ENCODE data around the gene DLEU7.

The DLEU7 gene

GRCh38 chr13:50793026-50793425 lies 50.5 kb downstream of the DLEU7 start:
- DNase-seq (ENCODE audit: low read depth in 2 of 2) = no peak

GRCh38 chr13:50788551-50789210 lies 54.8 kb downstream of the DLEU7 start:
- no peak for DNase-seq (ENCODE audit: low read depth in 2 of 2)

GRCh38 chr13:50787316-50788195 lies 55.9 kb downstream of the DLEU7 start:
- DNase-seq (ENCODE audit: low read depth in 2 of 2) = no peak

- DNase-seq (ENCODE audit: low read depth in 2 of 2) = no peak
Observed at GRCh38 chr13:50783717-50784290, 59.7 kb downstream of the DLEU7 start.

GRCh38 chr13:50783066-50783465 lies 60.4 kb downstream of the DLEU7 start:
- no peak for DNase-seq (ENCODE audit: low read depth in 2 of 2)

- no peak for DNase-seq (ENCODE audit: low read depth in 2 of 2)
Observed at GRCh38 chr13:50780201-50781015, 63.1 kb downstream of the DLEU7 start.

GRCh38 chr13:50779443-50780200 lies 63.9 kb downstream of the DLEU7 start:
- no peak for DNase-seq (ENCODE audit: low read depth in 2 of 2)
